Epithelial cell of esophagus (primary cell): ENCODE measurements around the gene RAPGEFL1.
A peak's percentile ranks its signal among the peaks of the same experiment; 100 is the strongest.
"Not testable (repeated sequence)": the region's sequence is repeated elsewhere in the genome, so short reads cannot be mapped to it uniquely, and the experiment has no call there.

Experiments
- DNase-seq: peaks from one replicate; pipeline ENCODE4 v3.0.0; 2010; ENCODE audit warnings: low read depth
- H3K4me3 ChIP-seq: 2 replicates; pipeline ENCODE4 v1.5.1; 2011; ENCODE audit warnings: mild to moderate bottlenecking, low read length, control low read depth
- CTCF ChIP-seq: IDR thresholded peaks from 2 replicates; pipeline ENCODE4 v1.5.1; 2011; ENCODE audit warnings: low read depth, mild to moderate bottlenecking, low read length, control low read depth, inconsistent platforms; ENCODE audit not compliant: insufficient read depth; ENCODE audit errors: missing control alignments

RAPGEFL1 gene

GRCh38 chr17:40190197-40191021 is 13.1 kb downstream of the RAPGEFL1 start:
- peak; percentile 33 for DNase-seq
- TF ChIP-seq CTCF = peak; percentile 43
- no peak overlapping the region for H3K4me3 ChIP-seq

- peak; percentile 76 for DNase-seq
- H3K4me3 ChIP-seq = no peak overlapping the region
- peak; percentile 65 for TF ChIP-seq CTCF
These were observed 14.3 kb downstream of the RAPGEFL1 start for GRCh38 chr17:40191237-40192208.

GRCh38 chr17:40192961-40193360 is 15.7 kb downstream of the RAPGEFL1 start:
- H3K4me3 ChIP-seq = no peak overlapping the region
- no peak for DNase-seq
- TF ChIP-seq CTCF = no peak

GRCh38 chr17:40194821-40195220 is 17.6 kb downstream of the RAPGEFL1 start:
- H3K4me3 ChIP-seq = no peak overlapping the region
- no peak for DNase-seq
- TF ChIP-seq CTCF = no peak

- H3K4me3 ChIP-seq = no peak overlapping the region
- DNase-seq = no peak
- no peak for TF ChIP-seq CTCF
These were observed 20.3 kb downstream of the RAPGEFL1 start for GRCh38 chr17:40197550-40197949.

GRCh38 chr17:40197965-40198456 is 20.7 kb downstream of the RAPGEFL1 start:
- H3K4me3 ChIP-seq, DNase-seq: not testable (repeated sequence)

- H3K4me3 ChIP-seq = no peak overlapping the region
- DNase-seq = no peak
- TF ChIP-seq CTCF = no peak
These were observed 21.3 kb downstream of the RAPGEFL1 start for GRCh38 chr17:40198576-40198975.
